PFSK-1 (cell line): ENCODE measurements around the gene VAV2.

Source experiments
- POLR2AphosphoS5 ChIP-seq: IDR thresholded peaks from 2 replicates; pipeline ENCODE4 v1.6.1; 2012; ENCODE audit warnings: low read depth, mild to moderate bottlenecking, control low read depth, low read length, moderate library complexity
- SIN3A ChIP-seq: IDR thresholded peaks from 2 replicates; pipeline ENCODE4 v1.6.1; 2012; ENCODE audit warnings: mild to moderate bottlenecking, low read length, moderate library complexity, borderline replicate concordance; ENCODE audit not compliant: insufficient read depth

GRCh38 chr9:133921866-133922265, 70.3 kb downstream of the VAV2 start:
- TF ChIP-seq POLR2AphosphoS5 (no peak), SIN3A (no peak)
